Body of pancreas (tissue), 4 donors: ENCODE measurements around the gene M1AP.

Source experiments
- CTCF ChIP-seq, 7 experiments: fragments of 450-650 bp in 4 of 7; fragments of 200-600 bp in 3 of 7; sonication (generic) in 3 of 7; IDR thresholded peaks; one replicate each; pipeline ENCODE4 v1.5.1; 2016 to 2019; ENCODE audit warnings: antibody characterized with exemption in 7 of 7
- POLR2A ChIP-seq, 3 donors: fragments of 450-650 bp; IDR thresholded peaks; one replicate each; pipeline ENCODE4 v1.6.1; 2016; ENCODE audit warnings: antibody characterized with exemption in 3 of 3, mild to moderate bottlenecking in 2 of 3

GRCh38 chr2:74514368-74515270, 133.5 kb downstream of the M1AP start, which contains the start of gene TLX2:
- no peak for TF ChIP-seq CTCF (IDR thresholded peaks at IDR 0.05)
- TF ChIP-seq POLR2A (IDR thresholded peaks at IDR 0.05): no peak
